CMK (cell line): ENCODE results near the gene LOC101059915.
"Not testable (repeated sequence)": the region's sequence is repeated elsewhere in the genome, so short reads cannot be mapped to it uniquely, and the experiment has no call there.

ENCODE experiments used
- DNase-seq: peaks from one replicate; pipeline ENCODE4 v3.0.0-alpha.2; 2010; ENCODE audit warnings: low read depth

Gene LOC101059915

DNA sequence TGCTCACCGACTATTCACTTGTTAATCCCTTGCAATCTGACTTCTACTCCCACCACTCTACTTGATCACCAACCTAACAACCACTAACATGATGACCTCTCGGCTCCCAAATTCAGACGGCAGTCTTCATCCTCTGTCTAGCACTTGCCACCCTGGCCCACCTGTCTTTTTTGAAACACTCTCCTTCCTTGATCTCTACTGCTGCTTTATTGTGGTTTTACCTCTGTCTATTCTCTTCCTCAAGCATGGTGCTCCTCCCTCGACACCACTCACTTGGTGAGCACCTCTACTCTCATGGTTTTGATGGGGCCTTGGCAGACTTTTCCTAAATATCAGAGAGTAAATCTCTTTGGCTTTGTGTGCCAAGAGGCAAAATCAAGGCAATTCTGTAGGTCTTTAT lies 27.3 kb upstream of the LOC101059915 start:
- DNase-seq, result no peak

DNA sequence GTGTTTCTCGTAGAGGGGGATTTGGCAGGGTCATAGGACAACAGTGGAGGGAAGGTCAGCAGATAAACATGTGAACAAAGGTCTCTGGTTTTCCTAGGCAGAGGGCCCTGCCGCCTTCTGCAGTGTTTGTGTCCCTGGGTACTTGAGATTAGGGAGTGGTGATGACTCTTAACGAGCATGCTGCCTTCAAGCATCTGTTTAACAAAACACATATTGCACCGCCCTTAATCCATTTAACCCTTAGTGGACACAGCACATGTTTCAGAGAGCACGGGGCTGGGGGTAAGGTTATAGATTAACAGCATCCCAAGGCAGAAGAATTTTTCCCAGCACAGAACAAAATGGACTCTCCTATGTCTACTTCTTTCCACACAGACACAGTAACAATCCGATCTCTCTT lies 22.9 kb upstream of the LOC101059915 start:
- DNase-seq, result not testable (repeated sequence)

DNA sequence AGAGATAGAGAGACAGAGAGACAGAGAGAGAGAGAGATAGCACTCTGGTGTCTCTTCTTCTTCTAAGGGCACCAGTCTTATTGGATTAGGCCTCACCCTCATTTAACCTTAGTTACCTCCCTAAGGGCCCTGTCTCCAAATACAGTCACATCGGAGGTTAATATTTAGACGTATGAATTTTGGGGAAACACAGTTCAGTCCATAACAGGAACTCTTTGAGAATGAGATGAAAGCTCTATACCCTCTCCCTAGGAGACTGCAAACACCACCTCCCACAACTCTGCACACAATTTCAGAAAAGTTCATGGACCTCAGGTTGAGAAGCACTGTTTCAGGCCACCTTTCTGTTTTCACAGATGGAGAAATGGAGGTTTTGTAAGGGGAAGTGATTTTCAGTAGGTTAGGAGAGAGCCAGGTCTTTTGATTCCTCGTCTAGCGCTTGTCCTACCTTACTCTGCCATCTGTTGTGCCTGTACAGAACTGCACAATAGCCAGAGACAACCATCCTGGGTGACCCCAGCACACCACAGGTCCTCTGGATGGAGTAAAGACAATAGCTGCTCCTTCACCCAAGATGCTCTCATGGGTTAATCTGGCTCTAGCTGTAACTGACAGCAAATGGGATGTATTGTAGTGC lies 16.9 kb upstream of the LOC101059915 start:
- no peak for DNase-seq

DNA sequence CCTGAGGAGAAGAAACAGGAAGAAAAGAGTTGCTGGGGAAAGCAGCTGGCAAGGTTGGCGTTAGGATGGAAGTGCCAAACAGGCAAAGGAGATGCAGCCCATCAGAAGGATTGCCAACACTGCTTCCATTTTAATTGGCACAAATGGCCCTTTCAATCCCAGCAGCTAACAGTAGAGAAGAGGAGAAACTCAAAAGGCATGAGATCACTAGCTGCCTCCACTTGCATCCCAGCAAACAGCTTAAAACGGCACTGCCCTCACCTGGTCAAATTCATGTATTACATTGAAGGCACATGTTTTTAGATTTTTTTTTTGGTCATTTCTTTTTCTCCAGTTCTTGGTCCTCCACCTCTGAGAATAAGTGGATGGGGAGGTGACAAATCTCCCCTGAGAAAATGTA lies 14.9 kb upstream of the LOC101059915 start:
- no peak for DNase-seq

DNA sequence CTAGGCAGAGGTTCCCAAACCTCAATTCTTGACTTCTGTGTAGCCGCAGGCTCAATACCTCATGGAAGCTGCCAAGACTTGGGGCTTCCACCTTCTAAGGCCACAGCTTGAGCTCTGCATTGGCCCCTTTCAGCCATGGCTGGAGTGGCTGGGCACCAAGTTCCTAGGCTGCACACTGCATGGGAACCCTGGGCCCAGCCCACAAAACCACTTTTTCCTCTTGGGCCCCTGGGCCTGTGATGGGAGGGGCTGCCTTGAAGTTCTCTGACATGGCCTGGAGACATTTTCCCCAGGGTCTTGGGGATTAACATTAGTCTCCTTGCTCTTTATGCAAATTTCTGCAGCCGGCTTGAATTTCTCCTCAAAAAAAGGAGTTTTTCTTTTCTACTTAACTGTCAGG lies 14.0 kb upstream of the LOC101059915 start:
- DNase-seq, result no peak

DNA sequence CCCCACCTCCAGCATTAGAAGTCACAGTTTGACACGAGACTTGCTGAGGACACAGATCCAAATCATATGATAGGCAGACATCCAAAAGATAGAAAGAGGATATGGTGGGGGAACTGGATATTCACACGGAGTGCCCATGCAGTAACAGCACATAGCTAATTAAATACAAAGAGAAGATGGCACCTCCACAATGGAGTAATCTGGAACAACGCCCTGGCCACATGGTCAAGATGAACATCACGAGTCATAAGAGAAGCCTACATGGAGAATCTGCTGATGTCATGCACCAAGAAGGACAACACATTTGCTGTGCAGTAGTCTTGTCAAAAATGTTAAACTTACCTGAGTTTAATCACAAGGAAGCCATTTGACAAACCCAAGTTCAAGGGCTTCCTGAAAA lies 10.1 kb upstream of the LOC101059915 start:
- DNase-seq, result no peak

DNA sequence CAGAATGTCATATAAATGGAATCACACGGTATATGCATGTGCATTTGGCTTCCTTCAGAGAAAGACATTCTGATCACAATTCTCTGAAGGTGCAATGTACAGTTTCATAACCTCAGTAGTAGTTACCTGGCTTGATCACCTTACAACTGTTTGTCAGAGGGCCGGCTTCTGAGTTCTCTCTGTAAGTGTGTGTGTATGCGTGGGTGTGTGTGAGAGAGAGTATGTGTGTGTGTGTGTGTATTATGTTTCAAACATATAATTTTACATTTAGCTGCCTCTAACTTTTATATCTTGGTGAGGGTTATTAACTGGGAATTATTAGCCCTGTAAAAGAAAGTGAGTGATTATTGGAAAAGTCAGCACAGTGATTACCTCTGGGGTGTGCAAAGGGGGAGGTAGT lies 8.0 kb upstream of the LOC101059915 start:
- DNase-seq, result no peak

DNA sequence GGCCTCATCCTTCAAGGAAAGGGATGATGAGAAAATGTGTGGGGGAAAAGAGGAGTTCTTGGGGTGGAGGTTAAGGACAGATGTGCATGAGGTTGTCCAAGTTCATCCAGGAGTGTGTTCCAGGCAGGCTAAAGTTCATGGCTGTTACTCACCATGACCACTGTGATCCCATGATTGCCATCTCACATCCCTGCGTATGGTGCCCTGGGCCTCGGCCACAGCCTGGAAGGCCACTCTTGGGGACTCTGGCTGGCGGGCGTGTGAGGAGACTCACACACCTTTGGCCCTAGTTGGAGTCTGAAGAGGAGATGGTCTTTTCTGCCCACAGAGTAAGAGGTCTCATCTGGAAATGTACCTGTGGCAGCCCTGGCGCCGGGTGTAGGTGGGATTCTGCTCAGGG lies 7.4 kb upstream of the LOC101059915 start:
- no peak for DNase-seq

DNA sequence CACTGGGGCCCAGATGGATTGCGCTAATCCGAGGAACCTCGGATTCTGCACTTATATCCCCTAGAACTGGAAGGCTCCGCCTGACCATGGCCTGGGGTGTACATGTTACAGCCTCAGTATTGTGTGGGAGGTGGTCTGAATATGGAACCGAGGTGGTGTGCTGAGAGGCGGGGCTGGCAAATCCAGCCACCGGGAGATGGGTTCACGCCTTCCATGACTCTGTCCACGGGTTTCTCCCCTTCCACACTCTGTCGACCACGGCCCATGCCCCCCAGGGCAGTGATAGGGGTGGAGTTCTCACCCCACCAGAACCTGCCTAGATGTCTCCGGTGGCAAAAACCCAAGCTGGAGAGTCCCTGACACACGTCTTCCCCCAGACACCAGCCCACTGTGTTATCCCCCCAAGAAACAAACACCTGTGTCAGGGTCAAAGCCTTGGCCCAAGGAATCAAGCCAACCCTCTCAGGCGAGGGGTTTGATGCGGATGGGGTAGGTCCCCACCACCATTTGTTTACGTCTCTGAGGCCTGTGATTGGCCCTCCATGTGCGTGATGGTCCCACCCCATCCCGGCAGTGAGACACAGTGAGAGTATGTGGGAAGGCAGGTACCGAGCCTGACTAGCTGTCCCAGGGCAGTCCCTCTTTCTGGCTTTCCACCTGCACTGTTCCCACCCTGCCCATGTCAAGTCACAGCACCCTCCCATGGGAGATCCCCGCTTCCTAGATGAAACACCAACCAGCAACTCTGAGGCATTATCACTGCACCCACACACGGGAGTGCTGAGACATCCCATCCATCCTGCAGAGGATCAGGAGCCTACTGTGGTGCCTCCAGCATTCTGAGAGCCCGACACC lies 6.6 kb upstream of the LOC101059915 start:
- DNase-seq, result no peak

DNA sequence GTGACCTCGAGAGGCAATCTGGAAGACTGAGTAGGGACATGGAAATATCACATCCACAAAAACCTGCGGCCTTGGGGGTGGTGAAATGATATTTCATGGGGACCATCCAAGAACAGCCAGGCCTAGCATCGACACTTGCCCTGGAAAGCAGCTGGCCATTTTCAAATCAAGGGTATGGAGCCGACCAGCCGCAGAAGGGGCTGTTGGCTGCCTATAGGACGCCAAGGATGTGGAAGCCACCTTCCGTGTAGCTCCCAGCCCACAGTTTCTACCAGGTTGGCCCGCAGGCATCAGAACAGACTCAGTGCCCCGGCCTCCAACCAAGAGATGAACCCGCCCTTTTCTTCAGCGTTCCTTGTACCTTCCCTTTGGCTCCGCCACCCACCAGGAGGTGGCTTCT lies 5.4 kb upstream of the LOC101059915 start:
- DNase-seq, result no peak

DNA sequence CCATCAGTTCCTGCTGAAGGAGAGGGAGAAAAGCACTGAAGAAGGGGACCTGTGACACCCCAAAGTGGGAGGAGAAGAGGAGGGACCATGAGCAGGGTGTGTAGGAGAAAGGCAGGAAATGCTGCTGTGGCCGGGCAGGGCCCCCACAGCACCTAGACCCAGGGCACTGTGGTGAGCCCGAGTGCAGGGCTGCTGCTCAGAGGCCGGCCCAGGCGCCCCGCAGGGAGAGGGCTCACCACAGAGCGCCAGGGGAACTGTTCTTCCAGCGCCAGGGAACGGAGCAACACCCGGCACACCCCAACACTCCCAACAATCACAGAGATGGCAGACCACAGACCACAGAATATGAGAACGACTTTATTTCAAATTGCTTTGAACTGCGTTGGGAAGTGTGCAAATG lies 4.7 kb upstream of the LOC101059915 start:
- not testable (repeated sequence) for DNase-seq

DNA sequence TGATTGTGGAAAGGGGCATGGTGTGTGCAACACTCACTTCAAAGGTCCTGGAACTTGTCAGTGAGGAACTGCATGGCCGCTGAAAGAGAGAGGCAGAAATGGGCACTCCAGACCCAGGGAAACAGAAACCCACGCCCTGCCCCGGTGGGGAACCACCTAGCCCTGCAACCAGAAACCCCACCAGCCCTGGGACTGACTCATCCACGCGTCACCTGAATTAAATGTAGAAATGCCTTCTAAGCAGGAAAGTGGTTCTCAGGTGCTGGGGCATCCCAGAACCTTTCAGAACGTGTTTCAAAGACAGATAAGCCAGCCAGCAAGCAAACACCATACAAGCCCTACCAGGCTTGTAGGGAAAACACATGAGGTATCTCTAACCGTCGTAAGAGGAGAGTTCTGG lies 4.1 kb upstream of the LOC101059915 start:
- not testable (repeated sequence) for DNase-seq

DNA sequence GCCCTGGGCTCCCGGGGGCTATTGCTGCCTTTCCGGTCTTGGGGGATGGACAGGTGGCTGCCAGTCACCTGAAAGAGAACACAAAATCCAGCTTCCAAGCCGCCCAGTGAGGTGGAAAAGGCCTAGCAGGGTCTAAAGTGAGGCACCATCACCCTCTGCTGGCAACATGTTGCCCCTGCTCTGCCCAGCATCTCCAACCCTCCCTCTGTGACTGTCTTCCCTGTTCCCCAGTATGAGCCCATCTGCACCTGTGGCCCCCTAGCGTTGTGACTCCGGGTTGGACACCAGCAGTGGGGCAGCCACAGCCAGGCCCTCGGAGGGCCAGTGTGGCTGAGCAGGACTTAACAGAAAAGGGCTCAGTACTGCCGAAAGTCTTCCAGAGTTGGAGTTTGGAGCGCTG lies 3.1 kb upstream of the LOC101059915 start:
- DNase-seq, result not testable (repeated sequence)

DNA sequence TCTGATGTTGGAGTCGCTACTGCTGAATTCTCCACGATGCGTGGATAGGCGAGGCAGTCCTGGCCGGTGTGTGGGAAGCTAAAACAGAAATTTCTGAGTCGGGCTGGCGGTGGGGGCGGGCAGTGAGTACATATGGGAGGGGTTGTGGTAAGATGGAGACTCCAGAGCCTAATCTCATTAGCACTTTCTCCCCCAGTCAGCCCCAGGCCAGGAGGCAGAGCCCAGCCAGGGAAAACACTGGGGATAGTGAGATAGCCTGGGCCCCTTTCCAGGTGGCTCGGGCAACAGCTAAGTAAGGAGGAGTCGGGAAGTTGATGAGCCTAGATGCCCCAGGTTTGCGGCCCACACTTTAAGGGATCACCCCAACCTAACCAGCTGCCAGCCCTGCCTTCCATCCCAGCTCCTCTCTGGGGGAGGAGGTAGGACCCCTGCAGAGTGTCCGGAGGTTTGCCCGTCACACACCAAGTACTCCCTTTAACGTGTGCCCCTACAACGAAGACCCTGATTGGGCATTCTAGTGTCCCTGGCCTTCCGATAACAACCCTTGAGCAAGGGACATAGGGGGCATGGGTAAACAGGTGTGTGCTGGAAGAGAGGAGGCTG lies 2.4 kb upstream of the LOC101059915 start:
- no peak for DNase-seq

DNA sequence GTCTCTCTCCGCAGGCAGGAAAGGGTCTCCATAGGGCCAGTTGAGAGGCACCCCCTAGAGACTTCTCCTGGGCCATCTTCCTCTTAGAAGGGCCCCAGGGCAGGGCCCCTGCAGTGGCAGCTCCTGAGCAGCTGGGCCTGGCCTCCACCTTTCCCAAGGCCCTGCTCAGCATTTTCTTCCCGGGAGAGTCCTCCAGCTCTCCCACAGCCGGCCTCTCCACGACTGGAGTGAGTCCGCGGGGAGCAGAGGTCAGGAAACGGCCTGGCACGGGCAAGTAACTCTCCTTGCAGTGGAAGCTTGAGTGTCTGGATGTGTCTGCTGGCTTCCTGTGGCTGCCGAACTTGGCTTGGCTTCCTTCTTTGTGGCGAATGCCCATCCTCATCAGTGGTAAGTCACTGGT lies 1.6 kb upstream of the LOC101059915 start:
- no peak for DNase-seq

DNA sequence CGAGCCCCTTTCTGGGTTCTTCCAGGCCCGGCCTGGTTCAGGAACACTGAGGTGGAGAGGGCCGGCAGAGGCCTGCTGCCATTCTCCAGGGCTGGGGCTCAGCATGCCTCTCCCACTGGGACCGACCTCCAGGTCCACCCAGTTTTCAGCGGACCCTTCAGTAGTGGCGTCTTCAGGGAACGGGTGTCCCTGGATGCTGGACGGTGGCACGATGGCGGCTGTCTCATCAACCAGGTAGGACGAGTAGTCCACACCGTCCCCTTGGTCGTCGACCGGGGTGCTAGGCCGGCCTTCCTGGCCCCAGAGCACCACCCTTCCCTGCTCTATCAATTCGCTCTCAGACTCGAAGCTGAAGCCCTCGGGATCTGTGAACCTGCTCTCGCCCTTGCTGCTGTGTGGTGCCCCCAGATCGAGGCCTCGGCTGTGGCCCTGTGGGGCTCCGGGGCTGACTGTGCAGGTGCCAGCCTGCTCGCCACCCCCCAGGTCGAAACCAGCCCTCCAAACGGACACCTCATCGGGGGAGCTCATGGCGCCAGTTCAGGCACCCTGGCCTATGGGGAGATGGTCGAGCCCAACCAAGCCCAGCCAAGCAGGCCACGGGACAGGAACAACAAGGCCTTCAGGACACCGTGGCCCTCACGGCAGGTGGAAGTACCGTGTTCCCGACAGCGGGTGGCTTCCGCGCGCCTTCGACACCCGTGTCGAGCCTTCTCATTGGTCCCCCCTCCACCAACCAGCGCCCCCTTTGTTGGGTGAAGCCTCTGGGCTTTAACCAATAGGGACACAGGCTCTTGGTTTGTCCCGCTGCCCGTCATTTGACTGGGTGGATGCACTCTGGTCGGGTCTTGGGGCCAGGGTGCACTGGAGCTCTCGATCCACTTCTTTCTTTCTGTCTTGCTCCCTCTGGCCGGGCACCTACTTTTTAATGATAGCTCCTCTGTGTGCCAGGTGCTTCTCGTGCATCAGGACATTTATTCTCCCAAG lies 814 bp upstream of the LOC101059915 start:
- DNase-seq, result no peak

DNA sequence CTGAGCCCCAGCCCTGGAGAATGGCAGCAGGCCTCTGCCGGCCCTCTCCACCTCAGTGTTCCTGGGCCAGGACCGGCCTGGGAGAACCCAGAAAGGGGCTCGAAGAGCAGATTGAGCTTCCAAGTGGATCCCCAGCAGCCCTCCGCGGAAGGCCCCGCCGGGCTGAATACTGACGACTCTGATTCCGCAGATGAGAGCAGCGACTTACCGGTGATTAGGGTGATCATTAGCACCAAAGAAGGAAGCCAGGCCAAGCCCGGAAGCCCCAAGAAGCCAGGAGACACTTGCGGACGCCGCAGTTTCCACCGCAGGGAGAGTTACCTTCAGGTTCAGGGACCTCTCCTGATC lies 876 bp downstream of the LOC101059915 start:
- no peak for DNase-seq

DNA sequence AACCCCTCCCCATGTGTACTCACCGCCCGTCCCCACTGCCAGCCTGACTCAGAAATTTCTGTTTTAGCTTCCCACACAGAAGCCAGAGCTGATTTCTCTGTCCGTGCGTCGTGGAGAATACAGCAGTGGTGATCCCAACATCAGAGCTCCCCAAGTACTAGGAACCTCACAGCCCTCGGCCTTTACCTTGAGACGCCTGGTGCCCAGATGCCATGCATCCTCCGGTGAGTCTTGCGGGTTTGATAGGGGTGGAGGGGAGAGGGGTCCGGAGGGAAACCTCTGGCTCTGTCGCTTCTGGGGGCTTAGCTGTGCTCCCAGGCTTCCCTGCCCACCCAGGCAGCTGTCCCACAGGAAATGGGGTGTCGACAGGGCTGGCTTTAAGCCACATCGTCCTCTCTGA lies 2.1 kb downstream of the LOC101059915 start:
- no peak for DNase-seq

DNA sequence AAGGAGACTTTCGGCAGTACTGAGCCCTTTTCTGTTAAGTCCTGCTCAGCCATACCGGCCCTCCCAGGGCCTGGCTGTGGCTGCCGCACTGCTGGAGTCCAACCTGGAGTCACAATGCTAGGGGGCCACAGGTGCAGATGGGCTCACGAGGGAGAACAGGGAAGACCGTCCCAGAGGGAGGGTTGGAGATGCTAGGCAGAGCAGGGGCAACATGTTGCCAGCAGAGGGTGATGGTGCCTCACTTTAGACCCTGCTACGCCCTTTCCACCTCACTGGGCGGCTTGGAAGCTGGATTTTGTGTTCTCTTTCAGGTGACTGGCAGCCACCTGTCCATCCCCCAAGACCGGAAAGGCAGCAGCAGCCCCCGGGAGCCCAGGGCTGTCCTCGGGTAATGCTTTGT lies 2.6 kb downstream of the LOC101059915 start:
- DNase-seq, result not testable (repeated sequence)

DNA sequence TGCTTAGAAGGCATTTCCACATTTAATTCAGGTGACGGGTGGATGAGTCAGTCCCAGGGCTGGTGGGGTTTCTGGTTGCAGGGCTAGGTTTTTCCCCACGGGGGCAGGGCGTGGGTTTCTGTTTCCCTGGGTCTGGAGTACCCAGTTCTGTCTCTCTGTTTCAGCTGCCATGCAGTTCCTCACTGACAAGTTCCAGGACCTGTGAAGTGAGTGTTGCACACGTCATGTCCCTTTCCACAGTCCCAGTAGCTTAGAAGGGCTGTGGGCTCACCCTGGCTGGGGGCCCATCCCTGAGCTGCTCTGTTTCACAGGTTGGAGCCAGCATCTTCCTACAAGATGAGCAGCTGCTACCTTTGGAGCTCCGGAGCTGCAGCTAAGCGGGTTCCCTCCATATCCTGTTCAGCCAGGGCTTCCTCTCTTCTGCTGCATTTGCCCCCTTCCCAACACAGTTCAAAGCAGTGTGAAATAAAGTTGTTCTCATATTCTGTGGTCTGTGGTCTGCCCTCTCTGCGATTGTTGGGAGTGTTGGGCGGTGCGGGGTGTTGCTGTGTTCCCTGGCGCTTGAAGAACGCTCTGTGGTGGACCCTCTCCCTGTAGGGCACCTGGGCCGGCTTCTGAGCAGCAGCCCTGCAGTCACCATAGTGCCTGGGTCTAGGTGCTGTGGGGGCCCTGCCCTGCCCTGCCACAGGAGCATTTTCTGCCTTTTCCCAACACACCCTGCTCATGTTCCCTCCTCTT lies 3.9 kb downstream of the LOC101059915 start:
- DNase-seq, result no peak

DNA sequence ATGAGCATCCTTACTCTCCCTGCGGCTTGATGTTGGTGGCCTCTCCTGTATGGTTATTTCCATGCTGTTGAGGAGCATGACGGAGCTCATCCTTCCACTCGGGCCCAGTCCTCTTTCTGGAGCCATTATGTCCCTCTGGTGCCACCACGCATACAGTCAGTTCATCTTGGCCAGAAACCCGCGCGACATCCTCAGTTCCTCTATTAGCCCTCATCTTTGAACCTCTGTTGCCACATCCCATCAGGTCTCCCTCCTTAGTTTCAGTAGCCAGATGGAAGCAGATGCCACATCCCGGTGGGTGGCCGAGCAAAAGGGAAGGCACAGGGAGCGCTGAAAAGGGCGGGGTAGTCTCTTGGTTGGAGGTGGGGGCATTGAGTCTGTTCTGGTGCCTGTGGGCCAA lies 4.6 kb downstream of the LOC101059915 start:
- DNase-seq, result no peak
